HG02759 (cell line): ENCODE measurements around the gene SLX4IP.
"Not testable (repeated sequence)": the region's sequence is repeated elsewhere in the genome, so short reads cannot be mapped to it uniquely, and the experiment has no call there.

Source experiments
- ATAC-seq: cut with Tn5 transposase; IDR thresholded peaks from one replicate; pipeline ENCODE4 v1.9.1; 2021; ENCODE audit warnings: mild to moderate bottlenecking, moderate library complexity; ENCODE audit not compliant: unreplicated experiment

Gene SLX4IP

DNA sequence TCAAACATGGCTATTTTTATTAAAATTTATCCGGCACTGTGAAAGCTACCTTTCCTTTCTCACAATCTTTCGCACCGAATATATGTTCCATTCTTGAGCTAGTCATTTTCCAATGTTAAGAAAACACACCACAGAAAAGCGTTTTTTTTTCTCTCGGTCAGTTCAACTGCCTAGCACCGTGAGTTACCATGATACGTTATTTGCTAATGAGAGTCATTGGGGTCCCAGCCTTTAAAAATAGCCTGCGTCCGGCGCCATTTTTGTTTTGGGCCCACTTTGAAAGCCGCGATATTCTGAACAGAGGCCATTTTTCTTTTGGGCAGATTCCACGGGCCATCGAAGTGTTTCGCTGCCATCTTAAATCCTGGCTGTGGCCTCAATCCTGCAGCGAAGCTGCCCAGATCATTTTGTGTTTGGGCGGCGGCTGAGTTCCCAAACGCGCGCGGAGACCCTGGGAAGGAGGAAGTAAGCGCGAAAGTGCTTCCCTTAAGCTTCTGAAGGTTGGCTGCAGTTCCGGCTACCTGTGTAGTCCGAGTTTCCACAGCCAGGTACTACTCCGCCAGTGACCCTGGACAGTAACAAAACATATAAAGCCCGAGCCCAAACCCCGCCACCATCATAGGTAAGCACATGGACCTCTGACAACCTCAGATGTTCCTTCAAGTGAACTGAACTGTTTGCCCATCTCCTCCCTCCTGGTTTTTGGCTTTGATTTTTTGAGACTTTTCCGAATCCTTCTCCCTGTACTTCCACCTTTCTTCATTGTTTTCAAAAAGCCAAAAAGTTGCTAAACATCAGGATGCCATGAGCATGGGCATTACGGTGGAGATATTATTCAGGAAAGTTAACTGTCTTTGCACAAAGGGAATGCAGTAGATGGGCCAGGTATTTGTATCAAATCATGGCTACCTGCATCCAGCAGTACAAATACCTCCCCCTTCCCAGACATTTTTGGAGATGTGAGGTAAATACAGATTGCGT is at the start of gene SLX4IP:
TSS of gene SLX4IP (plus strand) at position 474 of the 981 bp plus-strand sequence. CDS start 22,900 bp downstream, outside the sequence.
- peak; percentile 63 for ATAC-seq

DNA sequence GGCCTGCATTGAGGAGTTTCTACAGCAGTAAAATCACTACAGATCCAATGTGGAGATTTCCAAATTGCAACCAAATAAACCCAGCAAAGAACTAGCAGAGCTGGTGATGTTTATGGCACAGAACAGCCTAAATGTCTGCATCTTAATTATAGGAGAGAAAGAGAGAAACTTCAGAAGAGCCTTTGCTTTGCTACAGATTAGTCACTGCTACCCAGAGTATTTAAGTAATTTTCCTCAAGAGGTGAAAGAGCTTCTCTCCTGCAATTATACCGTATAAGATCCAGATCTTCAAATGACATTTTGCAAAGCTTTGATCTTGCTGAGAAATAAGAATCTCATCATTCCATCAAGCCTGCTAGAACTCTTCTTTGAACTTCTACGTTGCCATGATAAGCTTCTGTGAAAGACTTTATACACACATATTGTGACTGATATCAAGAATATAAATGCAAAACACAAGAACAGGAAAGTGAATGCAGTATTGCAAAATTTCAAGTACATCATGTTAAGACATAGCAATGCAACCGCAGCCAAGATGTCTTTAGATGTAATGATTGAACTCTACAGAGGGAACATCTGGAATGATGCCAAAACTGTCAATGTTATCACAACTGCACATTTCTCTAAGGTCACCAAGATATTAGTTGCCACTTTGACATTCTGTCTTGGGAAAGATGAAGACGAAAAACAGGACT is 49.1 kb upstream of the SLX4IP start:
- no peak for ATAC-seq

DNA sequence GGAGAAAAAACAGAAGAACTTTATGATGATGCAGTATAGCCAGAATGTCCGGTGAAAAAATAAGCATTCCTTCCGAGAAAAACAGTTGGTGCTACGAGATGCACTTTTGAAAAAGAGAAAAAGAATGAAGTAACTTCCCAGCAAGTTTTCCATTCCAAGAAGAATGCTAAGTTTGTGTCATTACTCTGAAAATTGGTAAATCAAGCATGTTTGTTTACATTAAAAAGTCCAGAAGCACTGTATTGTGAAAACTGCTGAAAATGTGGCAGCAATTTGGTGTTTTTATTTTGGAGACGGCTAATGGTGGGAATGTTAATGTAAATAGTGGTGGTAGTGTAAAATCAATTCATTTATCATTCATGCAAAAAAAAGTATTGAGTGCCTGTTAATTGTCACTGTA is 47.4 kb upstream of the SLX4IP start:
- no peak for ATAC-seq

DNA sequence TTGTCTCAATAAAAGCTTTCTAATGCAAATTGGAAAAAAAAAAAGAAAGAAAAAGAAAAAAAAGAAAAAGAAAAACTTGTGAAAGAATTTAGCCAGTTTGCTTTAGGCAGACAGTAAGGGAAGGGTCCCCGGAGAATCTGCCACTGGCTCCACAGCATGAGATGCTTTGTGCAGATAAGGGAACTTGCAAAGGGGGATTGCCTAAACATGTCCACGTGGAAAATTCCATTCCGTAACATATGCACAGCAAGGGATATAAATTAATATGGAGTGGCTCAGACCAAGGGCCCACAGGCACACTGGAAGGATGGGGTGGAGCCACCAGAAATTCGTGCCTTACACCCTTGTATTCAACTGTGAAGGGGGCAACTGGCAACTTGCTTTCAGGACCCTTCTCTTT is 46.5 kb upstream of the SLX4IP start:
- no peak for ATAC-seq

DNA sequence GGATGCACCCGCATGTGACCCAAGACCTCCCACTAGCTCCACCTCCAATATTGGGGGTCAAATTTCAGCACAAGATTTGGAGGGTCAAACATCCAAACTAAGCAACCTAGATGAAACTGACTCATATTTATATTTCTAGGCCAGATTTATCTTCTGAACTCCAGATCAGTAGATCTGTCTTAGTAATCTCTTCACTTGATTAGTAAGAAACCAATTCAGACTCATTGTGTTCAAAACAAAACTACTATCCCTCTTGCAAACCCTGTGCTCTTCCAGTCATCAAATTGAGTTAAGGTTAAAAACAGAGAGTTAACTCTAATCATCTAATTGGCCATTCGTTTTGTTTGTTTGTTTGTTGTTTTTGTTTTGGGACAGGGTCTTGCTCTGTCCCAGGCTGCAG is 44.4 kb upstream of the SLX4IP start:
- no peak for ATAC-seq

DNA sequence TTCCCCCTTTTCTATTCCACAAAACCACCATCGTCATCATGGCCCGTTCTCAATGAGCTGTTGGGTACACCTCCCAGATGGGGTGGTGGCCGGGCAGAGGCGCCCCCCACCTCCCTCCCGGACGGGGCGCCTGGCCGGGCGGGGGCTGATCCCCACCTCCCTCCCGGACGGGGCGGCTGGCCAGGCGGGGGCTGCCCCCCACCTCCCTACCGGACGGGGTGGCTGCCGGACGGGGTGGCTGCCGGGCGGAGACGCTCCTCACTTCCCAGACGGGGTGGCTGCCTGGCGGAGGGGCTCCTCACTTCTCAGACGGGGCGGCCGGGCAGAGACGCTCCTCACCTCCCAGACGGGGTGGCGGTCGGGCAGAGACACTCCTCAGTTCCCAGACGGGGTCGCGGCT is 40.4 kb upstream of the SLX4IP start:
- ATAC-seq: not testable (repeated sequence)

DNA sequence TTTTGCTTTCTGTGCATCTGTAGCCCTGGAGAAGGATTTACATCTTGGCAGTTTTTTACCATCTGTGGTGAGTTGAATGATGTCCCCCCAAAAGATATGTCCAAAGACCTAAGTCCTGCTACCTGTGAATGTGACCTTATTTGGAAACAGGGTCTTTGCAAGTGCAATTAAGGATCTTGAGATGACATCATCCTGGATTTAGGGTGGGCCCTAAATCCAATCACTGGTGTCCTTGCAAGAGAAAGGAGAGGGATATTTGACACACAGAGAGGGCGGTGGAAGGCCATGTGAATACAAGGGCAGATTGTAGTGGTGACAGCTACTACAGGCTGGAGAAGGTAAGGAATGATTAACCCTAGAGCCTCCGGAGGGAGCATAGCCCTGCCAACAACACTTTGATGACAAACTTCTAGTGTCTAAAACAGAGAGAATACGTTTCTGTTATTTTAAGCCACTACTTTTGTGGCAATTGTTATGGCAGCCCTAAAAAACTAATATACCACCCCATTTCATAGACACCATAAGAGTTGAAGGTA is 36.2 kb upstream of the SLX4IP start:
- ATAC-seq: no peak

DNA sequence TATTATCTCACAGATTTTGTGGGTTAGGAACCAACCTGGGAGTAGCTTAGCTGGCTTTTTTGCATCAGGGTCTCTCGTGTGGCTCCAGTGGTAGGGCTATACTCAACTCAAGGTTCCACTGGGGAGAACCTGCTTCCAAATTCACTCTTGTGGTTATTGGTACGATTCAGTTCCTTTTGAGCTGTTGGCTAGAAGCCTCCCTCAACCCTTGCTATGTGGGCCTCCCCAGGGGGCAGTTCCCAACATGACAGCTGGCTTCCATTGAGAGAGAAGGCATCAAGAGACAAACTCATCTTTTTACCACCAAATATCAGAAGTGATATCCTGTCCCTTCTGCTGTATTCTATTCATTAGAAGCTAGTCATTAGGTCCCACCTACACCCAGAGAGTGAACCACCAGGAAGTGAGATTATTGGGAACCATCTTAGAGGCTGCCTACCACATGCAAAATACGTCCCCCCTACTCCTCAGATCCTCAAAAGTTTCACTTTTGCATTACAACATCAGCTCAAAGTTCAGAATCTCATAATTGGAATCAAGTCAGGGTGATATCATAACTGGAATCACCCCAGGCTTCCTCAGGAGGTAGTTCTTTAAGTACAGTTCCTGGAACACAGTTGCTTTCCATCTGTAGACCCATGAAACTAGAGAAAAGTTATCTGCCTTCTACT is 32.0 kb upstream of the SLX4IP start:
- peak; percentile 55 for ATAC-seq

DNA sequence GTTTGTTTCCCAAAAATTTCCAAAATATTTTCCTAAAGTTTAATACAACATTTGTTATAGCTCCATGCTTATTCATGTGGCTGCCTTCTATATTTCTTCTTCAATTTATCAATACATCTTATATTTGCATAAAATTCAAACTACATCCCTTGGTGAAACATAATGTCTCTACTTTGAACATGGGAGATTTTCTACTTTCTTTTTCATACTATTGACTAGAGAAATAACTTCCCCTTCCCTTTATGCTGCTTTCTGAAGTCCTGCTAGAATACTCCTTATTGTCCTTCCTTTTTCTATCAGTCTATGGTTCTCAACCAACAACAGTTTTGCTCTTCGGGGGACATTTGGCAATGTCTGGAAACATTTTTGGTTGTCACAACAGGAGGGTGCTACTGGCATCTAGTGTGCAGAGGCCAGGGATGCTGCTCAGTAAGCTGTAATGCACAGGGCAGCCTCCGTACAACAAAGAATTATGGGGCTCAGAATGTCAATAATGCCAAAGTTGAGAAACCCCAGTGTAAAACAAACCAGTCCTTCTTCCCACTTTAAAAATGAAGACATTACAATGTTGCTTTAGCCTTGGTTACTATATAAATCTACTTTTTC is 31.0 kb upstream of the SLX4IP start:
- no peak for ATAC-seq

DNA sequence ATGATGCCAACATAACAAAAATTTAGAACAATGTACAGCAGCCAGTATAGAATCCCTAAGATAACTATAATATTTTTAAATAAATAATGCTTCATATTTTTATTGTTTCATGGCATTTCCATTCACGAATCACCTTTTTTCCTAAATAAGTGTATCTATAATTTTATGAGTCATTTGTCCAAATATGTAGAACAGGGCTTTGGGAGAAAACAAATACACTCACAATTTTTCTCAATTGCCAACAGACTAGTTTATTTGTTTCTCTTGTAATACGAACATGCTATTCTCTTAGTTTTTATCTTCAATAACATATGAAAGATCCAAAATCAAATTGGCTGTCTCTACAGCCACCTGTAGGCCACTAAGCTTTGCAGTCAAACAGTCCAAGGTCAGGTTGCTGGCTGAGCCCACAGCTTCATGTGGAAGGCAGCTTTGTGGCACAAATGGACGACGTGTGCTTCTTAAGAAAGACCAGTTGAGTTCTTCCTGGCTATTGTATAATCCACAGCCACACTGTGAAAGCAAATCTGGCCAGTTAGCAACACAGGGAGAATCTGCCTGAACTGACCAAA is 30.1 kb upstream of the SLX4IP start:
- ATAC-seq: no peak

DNA sequence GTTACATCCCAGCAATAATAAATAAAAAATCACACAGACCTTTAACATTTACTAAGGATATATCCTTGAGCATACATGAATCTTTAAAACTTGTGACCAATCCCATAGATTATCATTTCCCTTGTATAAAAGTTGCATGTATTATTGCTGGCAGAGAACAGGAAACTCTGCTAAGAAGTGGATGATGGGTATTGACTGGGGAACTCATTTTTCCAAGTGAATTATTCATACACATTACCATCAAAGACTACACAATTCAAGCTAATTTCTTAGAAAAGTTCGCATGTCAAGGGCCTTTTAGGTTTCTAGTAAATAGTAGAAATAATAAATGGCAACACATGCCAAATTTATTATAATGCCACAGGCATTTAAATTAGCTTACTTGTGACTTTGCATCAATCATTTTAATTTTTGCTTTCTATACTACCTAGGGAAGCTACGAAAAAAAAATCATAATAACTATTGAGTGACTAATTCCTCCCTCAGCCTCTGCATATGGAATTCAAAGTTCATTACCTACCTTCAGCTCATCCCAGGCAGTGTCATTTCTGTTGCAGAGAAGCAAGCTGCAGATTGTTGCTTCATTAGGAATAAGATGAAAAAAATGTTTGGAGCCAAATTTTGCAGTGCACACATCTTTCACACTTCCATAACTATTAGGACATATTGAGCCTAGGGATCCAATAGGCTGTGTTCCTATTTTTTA is 26.8 kb upstream of the SLX4IP start:
- no peak for ATAC-seq

DNA sequence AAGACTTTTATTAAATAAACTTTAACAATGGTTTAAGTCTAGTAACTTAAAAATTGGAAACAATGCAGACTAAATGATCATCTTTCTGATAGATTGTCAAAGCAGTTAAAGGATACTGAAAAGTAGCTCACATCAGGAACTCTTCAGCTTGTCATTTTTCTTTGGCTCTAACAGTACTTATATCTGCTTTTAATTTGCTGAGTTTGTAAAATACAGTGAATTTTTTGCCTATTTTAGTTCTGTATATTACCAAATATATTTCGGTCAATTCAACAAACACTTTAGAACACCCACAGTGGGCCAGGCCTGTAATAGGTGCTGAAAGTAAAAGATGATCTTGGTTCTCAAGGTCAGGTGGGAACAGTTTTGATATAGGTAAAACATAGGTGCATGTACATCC is 23.4 kb upstream of the SLX4IP start:
- no peak for ATAC-seq

DNA sequence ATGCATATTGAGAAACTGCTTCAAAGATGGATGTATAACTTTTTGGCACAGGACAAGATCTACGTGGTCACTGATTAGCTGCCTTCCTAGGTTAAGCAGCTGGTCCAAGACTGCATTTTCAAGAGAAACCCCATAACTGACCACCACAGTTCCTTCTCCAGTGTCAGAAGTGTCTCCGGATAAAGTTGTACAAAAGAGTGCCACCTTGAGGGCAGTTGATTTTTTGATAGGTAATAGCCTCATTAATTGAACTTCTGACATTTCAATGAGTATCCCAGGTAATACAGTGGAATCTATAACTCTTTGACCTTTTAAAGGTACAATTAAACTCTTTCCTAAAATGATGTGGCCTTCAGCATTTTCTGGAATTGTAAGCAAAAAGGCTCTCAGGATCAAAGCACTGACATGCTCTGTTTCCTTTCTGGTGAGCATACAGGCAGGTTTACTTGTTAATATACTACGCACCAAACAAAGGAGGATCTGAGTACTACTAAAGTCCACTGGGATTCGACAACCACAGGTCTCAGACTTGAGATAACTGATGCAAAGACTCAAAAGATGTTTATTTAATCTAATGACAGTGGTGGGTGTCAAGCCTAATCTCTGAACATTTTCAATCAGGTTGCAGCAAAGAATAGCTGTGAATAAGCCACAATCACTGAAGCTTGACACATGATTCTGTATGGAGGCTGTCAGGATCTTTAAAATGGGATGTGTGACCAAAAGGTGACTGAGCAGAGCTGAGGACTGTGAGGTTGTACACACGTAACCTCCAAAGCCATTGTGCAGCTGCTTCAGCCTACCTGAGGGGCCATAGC is 22.3 kb upstream of the SLX4IP start:
- ATAC-seq: peak; percentile 58

DNA sequence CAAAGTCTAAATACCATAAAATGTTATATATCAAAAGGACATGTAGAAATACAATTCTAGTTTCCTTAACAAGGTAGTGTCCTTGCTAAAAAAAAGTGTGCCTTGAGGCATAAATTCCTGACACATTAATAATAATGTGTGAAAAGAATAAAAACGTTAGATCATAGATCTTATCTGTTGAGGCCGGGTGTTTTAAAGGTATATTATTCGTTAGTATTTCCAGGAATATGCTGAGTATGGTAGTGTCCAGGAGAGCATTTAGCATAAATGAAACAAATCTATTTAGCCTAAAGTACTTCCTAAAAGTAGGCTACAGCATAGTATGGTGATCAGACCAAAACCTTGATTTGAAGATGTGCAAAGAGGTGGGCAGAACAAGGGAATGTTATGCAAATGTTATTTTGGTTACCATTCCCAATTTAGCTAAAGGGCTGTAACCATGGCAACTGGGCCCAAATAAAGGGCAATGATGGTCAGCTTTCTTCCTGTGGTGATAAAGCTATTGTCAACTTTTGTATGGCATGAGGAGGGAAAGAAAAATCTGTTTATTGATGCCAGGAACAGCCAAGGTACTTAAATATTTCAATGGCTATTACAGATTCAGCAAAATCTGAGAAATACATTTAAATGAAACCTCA is 20.0 kb upstream of the SLX4IP start:
- ATAC-seq: no peak

DNA sequence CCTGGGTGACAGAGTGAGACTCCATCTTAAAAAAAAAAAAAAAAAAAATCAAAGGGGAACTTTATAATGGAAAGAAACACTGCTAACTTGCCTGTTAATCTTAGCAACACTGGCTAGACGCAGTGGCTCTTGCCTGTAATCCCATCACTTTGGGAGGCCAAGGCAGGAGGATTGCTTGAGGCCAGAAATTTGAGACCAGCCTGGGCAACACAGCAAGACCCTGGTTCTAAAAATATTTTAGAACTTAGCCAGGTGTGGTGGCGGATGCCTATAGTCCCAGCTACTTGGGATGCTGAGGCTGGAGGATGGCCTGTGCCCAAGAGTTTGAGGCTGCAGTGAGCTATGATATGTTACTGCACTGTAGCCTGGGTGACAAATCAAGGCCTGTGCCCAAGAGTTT is 17.9 kb upstream of the SLX4IP start:
- ATAC-seq: not testable (repeated sequence)

DNA sequence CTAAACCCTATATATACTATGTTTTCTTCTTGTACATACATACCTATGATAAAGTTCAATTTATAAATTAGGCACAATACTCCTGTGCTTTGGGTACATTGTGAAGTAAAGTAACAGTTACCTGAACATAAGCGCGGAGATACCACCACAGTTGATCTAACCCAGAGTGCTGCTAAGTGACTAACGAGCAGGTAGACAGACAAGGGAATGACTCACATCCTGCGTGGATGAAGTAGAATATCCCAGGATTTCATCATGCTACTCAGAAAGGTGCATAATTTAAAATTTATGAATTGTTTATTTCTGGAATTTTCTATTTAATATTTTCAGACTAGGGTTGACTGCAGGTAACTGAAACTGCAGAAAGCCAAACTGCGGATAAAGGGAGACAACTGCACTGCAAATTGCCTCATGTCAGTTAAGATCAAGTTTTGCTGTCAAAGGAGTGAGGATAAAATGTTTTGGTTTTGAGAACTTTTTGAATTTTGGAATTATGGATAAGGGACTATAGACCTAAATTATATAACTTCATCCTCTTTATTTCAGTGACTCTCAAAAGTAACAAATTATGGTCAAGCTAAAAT is 15.5 kb upstream of the SLX4IP start:
- no peak for ATAC-seq

DNA sequence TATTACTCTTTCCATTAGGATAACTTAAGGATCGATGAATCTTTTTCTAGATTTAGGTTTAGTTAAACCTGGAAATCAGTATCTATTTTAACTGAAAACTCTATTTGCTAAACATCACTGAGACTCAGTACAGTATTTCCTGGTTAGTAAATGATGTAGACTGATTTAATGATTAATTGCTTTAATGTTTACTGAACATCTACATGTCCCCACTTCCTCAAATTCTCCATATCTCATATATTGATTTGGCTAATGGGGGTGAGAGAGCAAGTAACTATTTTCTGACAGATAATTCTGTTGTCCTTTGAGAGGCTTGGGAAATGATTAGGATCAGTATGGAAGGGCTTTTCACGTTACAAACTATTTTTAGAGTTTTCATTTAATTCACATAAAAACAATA is 11.4 kb upstream of the SLX4IP start:
- ATAC-seq: peak; percentile 73

DNA sequence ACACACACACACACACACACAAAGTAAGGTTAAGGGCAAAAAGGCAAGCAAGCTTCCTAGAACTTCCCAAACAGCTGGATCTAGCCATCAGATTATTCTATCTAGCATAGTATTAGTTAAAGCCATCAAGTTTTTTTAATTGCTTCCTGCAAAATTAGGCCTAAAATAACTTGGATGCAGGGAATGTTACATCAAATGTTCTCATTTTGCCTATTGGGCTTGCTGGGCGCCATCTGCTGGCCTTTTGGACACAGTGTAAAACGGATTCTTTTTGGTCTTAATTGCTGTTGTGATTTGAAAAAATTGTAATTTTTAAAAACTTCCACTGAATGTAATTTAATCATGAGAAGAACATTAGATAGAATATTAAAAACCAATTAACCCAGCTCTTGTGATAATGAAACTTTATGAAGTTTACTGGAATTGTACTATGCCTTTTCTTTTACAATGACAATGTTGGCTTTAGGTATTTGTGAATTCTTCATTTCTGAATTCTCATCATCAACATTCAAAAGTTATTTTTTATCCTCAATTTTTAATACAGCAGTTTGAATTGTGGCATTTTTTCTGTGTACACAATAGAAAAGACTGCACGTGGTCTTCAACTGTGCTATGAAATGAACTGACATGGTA is 7.9 kb upstream of the SLX4IP start:
- no peak for ATAC-seq
